ENCODE data around the gene C9orf153. TPM values are rescaled to one million over a fixed set of nuclear protein-coding genes. Genes with fewer than 3 reads are reported as not detected.

Gene C9orf153
- total and polyA plus RNA-seq, 2 donors (not counting 1 experiment from before 2014, with no cell fraction given): 0.67 TPM; not detected in 1

DNA sequence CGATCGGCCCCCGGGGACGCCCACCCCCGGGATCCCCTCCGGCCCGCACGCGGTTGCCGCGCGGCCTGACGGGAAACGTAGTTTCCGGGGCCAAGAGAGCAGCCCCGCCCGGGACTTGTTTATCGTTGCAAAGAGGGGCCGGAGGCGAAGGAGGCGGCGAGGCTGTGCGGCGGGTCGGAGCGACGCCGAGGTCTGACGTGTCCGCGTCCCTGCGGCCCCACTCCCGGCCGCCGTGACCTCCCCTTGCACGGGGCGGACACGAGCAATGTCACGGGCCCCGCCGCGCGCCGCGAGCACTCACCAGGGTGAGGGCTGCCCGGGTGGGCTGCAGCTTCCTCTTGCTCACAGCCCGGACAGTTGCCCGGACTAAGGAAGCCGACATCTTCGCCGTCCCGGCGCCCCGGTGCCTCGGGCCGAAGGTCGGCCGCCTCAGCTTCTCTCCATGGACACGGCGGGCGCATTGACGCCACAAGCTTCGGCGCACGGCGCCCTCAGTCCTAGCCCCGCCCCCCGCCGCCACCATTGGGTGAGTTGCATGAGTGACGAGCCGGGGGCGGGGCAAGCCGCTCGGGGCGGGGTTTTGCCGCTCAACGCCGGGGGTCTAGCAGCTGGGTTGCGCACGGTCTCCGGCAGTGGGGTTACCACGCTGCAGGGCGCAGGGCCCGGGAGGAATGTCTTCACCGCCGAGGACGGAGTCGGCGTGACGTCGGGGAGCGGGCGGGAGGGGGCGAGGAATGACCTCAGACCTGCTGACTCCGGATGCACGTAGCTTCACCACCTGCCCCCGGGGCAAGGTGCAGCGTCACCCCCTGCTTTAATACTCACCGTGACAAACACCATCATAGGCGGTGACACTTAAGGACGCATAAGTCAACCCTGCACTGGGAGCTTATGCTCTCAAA is 22.9 kb upstream of the C9orf153 start, which contains the start of gene ISCA1:
Gene ISCA1, minus strand, starts transcription at position 462 of the 902 bp plus-strand sequence. Its CDS starts 80 bp downstream, at position 382.
- Histone ChIP-seq H3K79me2 (ENCODE audit: control insufficient read depth, insufficient read depth, low read length) (peaks cover 41% of the 10 kb centered on the region), H3K9ac (ENCODE audit: low read length) (peak within 1 kb of the TSS; percentile 78), H4K20me1 (ENCODE audit: control insufficient read depth, insufficient read depth, low read length, poor library complexity, severe bottlenecking) (peaks cover 38% of the 10 kb centered on the region), H3K4me2 (replicated peaks; ENCODE audit: low read depth, low read length, poor library complexity, severe bottlenecking) (peak within 1 kb of the TSS; percentile 83), H3K27me3 (replicated peaks in 1 of 4; ENCODE audit: control extremely low read depth in 1 of 4, control insufficient read depth in 3 of 4, insufficient read depth in 4 of 4, low read length in 3 of 4) (no peaks in the 10 kb centered on the region), H2AFZ (ENCODE audit: insufficient read depth, low read depth, low read length, poor library complexity, severe bottlenecking) (peak within 1 kb of the TSS; percentile 83), H3K4me1 (ENCODE audit: control insufficient read depth in 2 of 2, insufficient read depth in 2 of 2, low read length in 2 of 2) (peaks cover 11 to 14% of the 10 kb centered on the region in 2 donors), H3K4me3 (ENCODE audit: control extremely low read depth in 1 of 5, extremely low read depth in 1 of 5, insufficient read depth in 1 of 5, low read depth in 2 of 5, low read length in 4 of 5) (peak within 1 kb of the TSS; percentile 82 to 95 (median 89)), H3K36me3 (replicated peaks in 1 of 2; ENCODE audit: control extremely low read depth in 1 of 2, control insufficient read depth in 1 of 2, extremely low read depth in 1 of 2, insufficient read depth in 2 of 2, low read length in 1 of 2) (no peaks in the 10 kb centered on the region), H3K9me3 (ENCODE audit: control extremely low read depth in 1 of 3, control insufficient read depth in 2 of 3, insufficient read depth in 1 of 3, low read length in 2 of 3) (no peaks in the 10 kb centered on the region), H3K27ac (ENCODE audit: low read length in 2 of 2) (peak within 1 kb of the TSS; percentile 94 to 96)
- Mint-ChIP-seq H3K27ac (peak within 1 kb of the TSS; percentile 97), H3K4me1 (peaks cover 27% of the 10 kb centered on the region), H3K4me3 (peak within 1 kb of the TSS; percentile 91), H3K27me3 (no peaks in the 10 kb centered on the region), H3K9me3 (ENCODE audit: insufficient read depth) (no peaks in the 10 kb centered on the region)
- WGBS (ENCODE audit: insufficient coverage): under 1% methylated on average over 100 of the region's 101 CpGs
- intact Hi-C loops (cut with micrococcal nuclease): loop anchor here (1.0 to 5.0 kb wide), 4 partner anchors 72 to 540 kb away; partner anchors contain the start of genes NAA35 and TUT7
- DNase-seq: peak; percentile 97
- TF ChIP-seq, protein P1, sequence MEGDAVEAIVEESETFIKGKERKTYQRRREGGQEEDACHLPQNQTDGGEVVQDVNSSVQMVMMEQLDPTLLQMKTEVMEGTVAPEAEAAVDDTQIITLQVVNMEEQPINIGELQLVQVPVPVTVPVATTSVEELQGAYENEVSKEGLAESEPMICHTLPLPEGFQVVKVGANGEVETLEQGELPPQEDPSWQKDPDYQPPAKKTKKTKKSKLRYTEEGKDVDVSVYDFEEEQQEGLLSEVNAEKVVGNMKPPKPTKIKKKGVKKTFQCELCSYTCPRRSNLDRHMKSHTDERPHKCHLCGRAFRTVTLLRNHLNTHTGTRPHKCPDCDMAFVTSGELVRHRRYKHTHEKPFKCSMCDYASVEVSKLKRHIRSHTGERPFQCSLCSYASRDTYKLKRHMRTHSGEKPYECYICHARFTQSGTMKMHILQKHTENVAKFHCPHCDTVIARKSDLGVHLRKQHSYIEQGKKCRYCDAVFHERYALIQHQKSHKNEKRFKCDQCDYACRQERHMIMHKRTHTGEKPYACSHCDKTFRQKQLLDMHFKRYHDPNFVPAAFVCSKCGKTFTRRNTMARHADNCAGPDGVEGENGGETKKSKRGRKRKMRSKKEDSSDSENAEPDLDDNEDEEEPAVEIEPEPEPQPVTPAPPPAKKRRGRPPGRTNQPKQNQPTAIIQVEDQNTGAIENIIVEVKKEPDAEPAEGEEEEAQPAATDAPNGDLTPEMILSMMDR (IDR thresholded peaks at IDR 0.05): no peak
- TF ChIP-seq EZH2 (IDR thresholded peaks at IDR 0.05; ENCODE audit: borderline replicate concordance, insufficient read depth, low read depth, low read length, poor library complexity, severe bottlenecking): no peak
- peak; percentile 85 for ATAC-seq (ENCODE audit: low read depth)
- ChIA-PET CTCF (interaction anchor here (1.0 kb wide), 1 partner anchor 48 kb away, joined by 3 read pairs; no protein-coding TSS in a partner anchor), POLR2A (interaction anchor here (1.0 kb wide), 1 partner anchor 70 kb away, joined by 3 read pairs; no protein-coding TSS in a partner anchor)
